HUES6 (cell line): ENCODE measurements around the gene PAX9.
"Not testable (repeated sequence)": the region's sequence is repeated elsewhere in the genome, so short reads cannot be mapped to it uniquely, and the experiment has no call there.

Experiments used
- H3K27ac ChIP-seq: 2 replicates; pipeline ENCODE4 v1.7.0; 2013; ENCODE audit warnings: low read depth, mild to moderate bottlenecking, low read length, inconsistent platforms
- H3K27me3 ChIP-seq: 2 replicates; pipeline ENCODE4 v1.6.1; 2013; ENCODE audit warnings: low read length; ENCODE audit not compliant: control insufficient read depth, insufficient read depth
- H3K36me3 ChIP-seq: 2 replicates; pipeline ENCODE4 v1.6.1; 2013; ENCODE audit warnings: low read length; ENCODE audit not compliant: control insufficient read depth, insufficient read depth
- H3K4me1 ChIP-seq: 2 replicates; pipeline ENCODE4 v1.6.1; 2013; ENCODE audit warnings: low read length; ENCODE audit not compliant: control insufficient read depth, insufficient read depth
- H3K4me3 ChIP-seq: 2 replicates; pipeline ENCODE4 v1.5.1; 2013; ENCODE audit warnings: low read depth, low read length
- H3K9ac ChIP-seq: one replicate; pipeline ENCODE4 v1.6.1; 2013; ENCODE audit warnings: mild to moderate bottlenecking, low read length
- H3K9me3 ChIP-seq: 2 replicates; pipeline ENCODE4 v1.6.1; 2013; ENCODE audit warnings: low read depth, low read length; ENCODE audit not compliant: control insufficient read depth, insufficient read depth

The PAX9 gene

GRCh38 chr14:36682338-36682737 is 20.7 kb downstream of the PAX9 start:
- Histone ChIP-seq H3K9me3 (no peaks in the 10 kb centered on the region), H3K9ac (no peak overlapping the region), H3K4me1 (peaks cover 19% of the 10 kb centered on the region), H3K4me3 (no peak overlapping the region), H3K27me3 (no peaks in the 10 kb centered on the region), H3K36me3 (no peaks in the 10 kb centered on the region), H3K27ac (no peak overlapping the region)

GRCh38 chr14:36683083-36683724 is 21.5 kb downstream of the PAX9 start:
- Histone ChIP-seq H3K27ac (no peak overlapping the region), H3K4me1 (peaks cover 19% of the 10 kb centered on the region), H3K9me3 (no peaks in the 10 kb centered on the region), H3K27me3 (no peaks in the 10 kb centered on the region), H3K4me3 (no peak overlapping the region), H3K36me3 (no peaks in the 10 kb centered on the region), H3K9ac (no peak overlapping the region)

GRCh38 chr14:36684946-36685345 is 23.3 kb downstream of the PAX9 start:
- H3K27ac ChIP-seq: no peak overlapping the region
- no peaks in the 10 kb centered on the region for H3K36me3 ChIP-seq

GRCh38 chr14:36690311-36691040 is 28.8 kb downstream of the PAX9 start:
- Histone ChIP-seq H3K4me1 (no peaks in the 10 kb centered on the region), H3K36me3 (no peaks in the 10 kb centered on the region), H3K9ac (no peak overlapping the region), H3K4me3 (no peak overlapping the region), H3K27ac (no peak overlapping the region), H3K9me3 (no peaks in the 10 kb centered on the region), H3K27me3 (no peaks in the 10 kb centered on the region)

More at GRCh38 chr14:36684946-36685345, 23.3 kb downstream of the PAX9 start:
- Histone ChIP-seq H3K4me1 (peaks cover 19% of the 10 kb centered on the region), H3K9ac (no peak overlapping the region), H3K27me3 (no peaks in the 10 kb centered on the region), H3K4me3 (no peak overlapping the region), H3K9me3 (no peaks in the 10 kb centered on the region)

- Histone ChIP-seq H3K4me1 (peaks cover 11% of the 10 kb centered on the region), H3K4me3 (peak overlapping the region; percentile 32; the same call in 1 of the 2 replicates)
- not testable (repeated sequence) for H3K27me3 ChIP-seq, H3K27ac ChIP-seq, H3K9me3 ChIP-seq, H3K36me3 ChIP-seq, H3K9ac ChIP-seq
Observed at GRCh38 chr14:36699420-36699819, 37.8 kb downstream of the PAX9 start.

GRCh38 chr14:36700651-36701050 is 39.0 kb downstream of the PAX9 start:
- H3K27me3 ChIP-seq: no peaks in the 10 kb centered on the region
- H3K9me3 ChIP-seq: no peaks in the 10 kb centered on the region
- H3K9ac ChIP-seq: no peak overlapping the region
- H3K4me3 ChIP-seq: no peak overlapping the region
- H3K27ac ChIP-seq: no peak overlapping the region
- H3K4me1 ChIP-seq: peaks cover 11% of the 10 kb centered on the region
- H3K36me3 ChIP-seq: no peaks in the 10 kb centered on the region

GRCh38 chr14:36701132-36701531 is 39.5 kb downstream of the PAX9 start:
- Histone ChIP-seq H3K27ac (no peak overlapping the region), H3K9ac (no peak overlapping the region), H3K9me3 (no peaks in the 10 kb centered on the region), H3K27me3 (no peaks in the 10 kb centered on the region), H3K36me3 (no peaks in the 10 kb centered on the region), H3K4me3 (no peak overlapping the region), H3K4me1 (peaks cover 11% of the 10 kb centered on the region)

- no peaks in the 10 kb centered on the region for H3K27me3 ChIP-seq
- no peaks in the 10 kb centered on the region for H3K36me3 ChIP-seq
- no peak overlapping the region for H3K4me3 ChIP-seq
- H3K9me3 ChIP-seq: no peaks in the 10 kb centered on the region
- no peak overlapping the region for H3K9ac ChIP-seq
- H3K4me1 ChIP-seq: peaks cover 11% of the 10 kb centered on the region
- H3K27ac ChIP-seq: no peak overlapping the region
Observed at GRCh38 chr14:36702474-36702873, 40.8 kb downstream of the PAX9 start.

GRCh38 chr14:36707570-36707969 is 45.9 kb downstream of the PAX9 start:
- H3K27me3 ChIP-seq: no peaks in the 10 kb centered on the region
- no peaks in the 10 kb centered on the region for H3K4me1 ChIP-seq
- no peaks in the 10 kb centered on the region for H3K9me3 ChIP-seq
- no peak overlapping the region for H3K4me3 ChIP-seq
- no peaks in the 10 kb centered on the region for H3K36me3 ChIP-seq
- no peak overlapping the region for H3K9ac ChIP-seq
- no peak overlapping the region for H3K27ac ChIP-seq

GRCh38 chr14:36713960-36714703 is 52.5 kb downstream of the PAX9 start:
- no peak overlapping the region for H3K27ac ChIP-seq
- H3K27me3 ChIP-seq: no peaks in the 10 kb centered on the region
- H3K4me1 ChIP-seq: peaks cover 6% of the 10 kb centered on the region
- no peak overlapping the region for H3K9ac ChIP-seq
- no peak overlapping the region for H3K4me3 ChIP-seq
- no peaks in the 10 kb centered on the region for H3K9me3 ChIP-seq
- no peaks in the 10 kb centered on the region for H3K36me3 ChIP-seq

GRCh38 chr14:36716614-36717184 is 55.0 kb downstream of the PAX9 start:
- Histone ChIP-seq H3K36me3 (no peaks in the 10 kb centered on the region), H3K27ac (no peak overlapping the region), H3K4me1 (peaks cover 6% of the 10 kb centered on the region), H3K9ac (no peak overlapping the region), H3K9me3 (no peaks in the 10 kb centered on the region), H3K4me3 (no peak overlapping the region), H3K27me3 (no peaks in the 10 kb centered on the region)
